Subcutaneous abdominal adipose tissue (tissue), 5 donors: ENCODE data around the gene FOXO3.

Source experiments
- H3K27ac ChIP-seq: one replicate; pipeline ENCODE4 v1.7.0; 2013; ENCODE audit warnings: low read depth, mild to moderate bottlenecking, inconsistent platforms, low read length, moderate library complexity
- H3K27me3 ChIP-seq, 5 donors: one replicate each; pipeline ENCODE4 v1.7.0; 2013; ENCODE audit warnings: low read length in 5 of 5, inconsistent platforms in 1 of 5; ENCODE audit not compliant: control insufficient read depth in 5 of 5, insufficient read depth in 4 of 5
- H3K36me3 ChIP-seq, 5 donors: one replicate each; pipeline ENCODE4 v1.7.0; 2013; ENCODE audit warnings: low read length in 5 of 5; ENCODE audit not compliant: control insufficient read depth in 5 of 5, insufficient read depth in 5 of 5
- H3K4me1 ChIP-seq, 5 donors: one replicate each; pipeline ENCODE4 v1.7.0; 2013; ENCODE audit warnings: low read length in 5 of 5, mild to moderate bottlenecking in 3 of 5, moderate library complexity in 1 of 5; ENCODE audit not compliant: control insufficient read depth in 5 of 5, insufficient read depth in 5 of 5
- H3K4me3 ChIP-seq, 5 donors: one replicate each; pipeline ENCODE4 v1.7.0; 2013; ENCODE audit warnings: low read length in 5 of 5, low read depth in 1 of 5
- H3K9ac ChIP-seq, 5 donors: one replicate each; pipeline ENCODE4 v1.7.0; 2013; ENCODE audit warnings: low read length in 5 of 5, mild to moderate bottlenecking in 4 of 5, moderate library complexity in 3 of 5
- H3K9me3 ChIP-seq, 5 donors: one replicate each; pipeline ENCODE4 v1.7.0; 2013; ENCODE audit warnings: low read length in 5 of 5; ENCODE audit not compliant: control insufficient read depth in 5 of 5
- donor health status: healthy.
- donor health status: healthy.
- donor health status: healthy.
- donor health status: healthy.
- donor health status: healthy.

FOXO3 gene

GRCh38 chr6:108699290-108700041, 138.7 kb downstream of the FOXO3 start:
- H3K9me3 ChIP-seq = peaks cover 4 to 19% (median 13%) of the 10 kb centered on the region in 5 donors
- no peak overlapping the region for H3K27ac ChIP-seq
- H3K36me3 ChIP-seq = no peaks in the 10 kb centered on the region
- no peak overlapping the region for H3K4me3 ChIP-seq
- H3K9ac ChIP-seq = no peak overlapping the region
- H3K4me1 ChIP-seq = peaks cover 0 to 28% (median 24%) of the 10 kb centered on the region in 5 donors
- no peaks in the 10 kb centered on the region for H3K27me3 ChIP-seq

DNA sequence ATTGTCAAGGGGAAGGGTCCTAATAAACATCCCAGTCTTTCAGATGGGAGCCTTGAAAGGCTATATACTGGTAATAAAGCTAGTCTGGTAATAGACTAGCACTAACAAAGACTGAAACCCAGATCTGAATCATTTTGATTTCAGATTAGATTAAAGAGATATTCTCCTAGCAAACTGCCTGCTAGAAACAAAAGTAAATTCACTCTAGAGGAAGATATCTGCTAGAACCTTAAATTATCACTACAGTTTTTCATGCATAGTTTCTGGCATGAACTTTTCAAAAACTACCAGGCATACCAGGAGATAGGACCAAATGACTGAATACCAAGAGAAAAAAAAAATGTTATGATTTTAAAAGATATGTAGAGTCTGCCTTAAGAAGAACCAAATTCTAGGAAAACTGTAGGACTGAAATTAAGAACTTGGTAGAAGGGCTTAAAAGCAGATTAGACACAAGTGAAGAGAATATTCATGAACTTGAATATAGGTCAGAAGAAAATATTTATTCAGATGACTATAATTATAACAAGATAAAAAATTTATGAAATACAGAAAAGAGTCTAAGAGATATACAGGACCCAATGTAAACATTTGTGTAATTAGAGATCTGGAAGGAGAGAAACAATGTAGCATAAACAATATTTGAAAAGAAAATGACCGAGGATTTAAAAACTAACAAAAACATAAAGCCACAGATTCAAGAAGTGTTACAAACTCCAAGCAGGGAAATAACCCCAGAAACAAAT, 141.6 kb downstream of the FOXO3 start:
- Histone ChIP-seq H3K27ac (no peak overlapping the region), H3K4me1 (peaks cover 0 to 22% (median 14%) of the 10 kb centered on the region in 5 donors), H3K27me3 (no peaks in the 10 kb centered on the region), H3K9me3 (peaks cover 4 to 19% (median 13%) of the 10 kb centered on the region in 5 donors), H3K9ac (no peak overlapping the region), H3K4me3 (peak overlapping the region in 1 of 5 donors; percentile 17), H3K36me3 (no peaks in the 10 kb centered on the region)

GRCh38 chr6:108706649-108707048, 145.9 kb downstream of the FOXO3 start:
- Histone ChIP-seq H3K36me3 (no peaks in the 10 kb centered on the region), H3K27ac (no peak overlapping the region), H3K4me1 (peaks cover 0 to 9% (median 4%) of the 10 kb centered on the region in 5 donors), H3K9me3 (peaks cover 0 to 10% (median 7%) of the 10 kb centered on the region in 5 donors), H3K4me3 (no peak overlapping the region), H3K9ac (no peak overlapping the region), H3K27me3 (no peaks in the 10 kb centered on the region)

- Histone ChIP-seq H3K27me3 (no peaks in the 10 kb centered on the region), H3K4me1 (peaks cover 0 to 9% (median 4%) of the 10 kb centered on the region in 5 donors), H3K9ac (no peak overlapping the region), H3K4me3 (no peak overlapping the region), H3K36me3 (no peaks in the 10 kb centered on the region), H3K9me3 (peaks cover 0 to 2% (median 0%) of the 10 kb centered on the region in 5 donors), H3K27ac (no peak overlapping the region)
These were observed 146.7 kb downstream of the FOXO3 start for GRCh38 chr6:108707328-108707976.

DNA sequence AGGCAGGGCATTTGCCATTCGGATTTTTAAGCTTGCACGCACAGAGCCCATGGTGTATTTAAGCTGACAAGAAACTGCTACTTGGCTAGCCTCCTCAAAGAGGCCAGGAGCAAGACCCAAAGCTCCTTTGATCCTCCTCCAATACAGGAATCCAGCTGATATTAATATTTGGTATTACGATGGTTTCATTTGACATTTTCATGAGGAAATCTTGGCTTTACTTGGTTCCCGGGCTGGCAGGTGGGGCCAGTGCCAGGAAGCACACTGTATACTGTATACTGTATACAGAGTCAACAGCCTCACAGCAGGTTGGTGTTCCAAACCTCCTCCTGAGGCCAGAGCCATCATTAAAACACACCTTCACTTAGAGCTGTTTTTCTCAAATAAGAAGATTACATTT, 149.3 kb downstream of the FOXO3 start:
- Histone ChIP-seq H3K4me3 (no peak overlapping the region), H3K9ac (no peak overlapping the region), H3K36me3 (no peaks in the 10 kb centered on the region), H3K27me3 (no peaks in the 10 kb centered on the region), H3K27ac (no peak overlapping the region), H3K9me3 (no peaks in the 10 kb centered on the region), H3K4me1 (peaks cover 7 to 27% (median 16%) of the 10 kb centered on the region in 5 donors)

- Histone ChIP-seq H3K9me3 (no peaks in the 10 kb centered on the region), H3K27me3 (no peaks in the 10 kb centered on the region), H3K27ac (no peak overlapping the region), H3K9ac (no peak overlapping the region), H3K36me3 (no peaks in the 10 kb centered on the region), H3K4me3 (no peak overlapping the region), H3K4me1 (peaks cover 7 to 27% (median 16%) of the 10 kb centered on the region in 5 donors)
These were observed 149.8 kb downstream of the FOXO3 start for GRCh38 chr6:108710551-108710950.

DNA sequence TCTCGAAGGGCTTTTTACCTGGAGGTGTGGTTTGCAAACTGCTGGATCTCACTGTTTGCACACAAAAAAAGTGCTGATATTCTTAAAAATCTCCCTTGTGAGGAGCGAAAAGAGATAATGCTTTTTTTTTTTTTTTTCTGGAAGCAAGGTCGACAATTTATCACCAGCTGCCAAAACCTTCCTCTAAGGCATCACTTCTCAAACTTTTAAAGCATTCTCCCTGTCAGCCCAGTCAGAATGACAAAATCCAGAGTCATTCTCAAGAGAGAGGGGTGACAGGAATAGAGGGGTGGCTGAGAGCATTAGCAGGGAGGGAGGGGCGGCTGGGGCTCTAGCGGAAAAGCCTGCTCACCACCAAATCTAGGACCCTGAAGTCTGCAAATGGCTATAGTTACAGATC, 150.4 kb downstream of the FOXO3 start:
- H3K9ac ChIP-seq = no peak overlapping the region
- H3K9me3 ChIP-seq = no peaks in the 10 kb centered on the region
- H3K27ac ChIP-seq = no peak overlapping the region
- no peaks in the 10 kb centered on the region for H3K27me3 ChIP-seq
- peaks cover 7 to 27% (median 16%) of the 10 kb centered on the region in 5 donors for H3K4me1 ChIP-seq
- no peaks in the 10 kb centered on the region for H3K36me3 ChIP-seq
- no peak overlapping the region for H3K4me3 ChIP-seq

GRCh38 chr6:108711826-108712225, 151.1 kb downstream of the FOXO3 start:
- no peaks in the 10 kb centered on the region for H3K9me3 ChIP-seq
- H3K4me3 ChIP-seq = no peak overlapping the region
- no peak overlapping the region for H3K27ac ChIP-seq
- peaks cover 7 to 27% (median 16%) of the 10 kb centered on the region in 5 donors for H3K4me1 ChIP-seq
- H3K27me3 ChIP-seq = no peaks in the 10 kb centered on the region
- H3K9ac ChIP-seq = no peak overlapping the region
- H3K36me3 ChIP-seq = no peaks in the 10 kb centered on the region

DNA sequence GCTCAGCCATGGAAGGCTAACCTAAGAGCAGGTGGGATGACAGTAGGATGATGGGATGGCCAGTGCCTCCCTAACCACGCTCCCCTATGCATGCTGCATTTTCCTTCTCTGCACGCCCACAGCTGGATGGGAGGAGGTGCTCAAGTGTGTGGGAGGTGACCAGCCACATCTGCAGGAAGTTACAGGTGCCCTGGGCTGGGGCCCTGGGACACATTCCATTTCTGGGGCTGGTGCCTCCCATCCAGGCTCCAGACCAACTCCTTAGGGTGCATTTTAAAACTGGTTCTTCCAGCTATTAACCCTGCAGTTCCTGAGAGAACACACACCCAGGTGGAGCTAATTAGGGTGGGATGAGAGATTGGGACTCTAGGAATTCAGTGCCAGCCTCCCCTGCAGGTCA, 152.2 kb downstream of the FOXO3 start:
- no peaks in the 10 kb centered on the region for H3K36me3 ChIP-seq
- no peaks in the 10 kb centered on the region for H3K27me3 ChIP-seq
- no peak overlapping the region for H3K4me3 ChIP-seq
- no peak overlapping the region for H3K27ac ChIP-seq
- H3K9ac ChIP-seq = no peak overlapping the region
- peaks cover 7 to 20% (median 14%) of the 10 kb centered on the region in 5 donors for H3K4me1 ChIP-seq
- H3K9me3 ChIP-seq = no peaks in the 10 kb centered on the region
